RWPE1 (cell line): ENCODE results near the gene KRT38.

Source experiments
- CTCF ChIA-PET: fragments of 350-600 bp; sonication (Branson Sonifier 250); formaldehyde crosslinking; extraction: SDS; loops from one replicate; lab custom pipeline; 2021; lab: Yijun Ruan, JAX
- POLR2A ChIA-PET: fragments of 400-600 bp; formaldehyde crosslinking; extraction: SDS; loops from one replicate; lab custom pipeline; 2020; ENCODE audit warnings: antibody characterized with exemption; ENCODE audit not compliant: low non-redundant PET; lab: Yijun Ruan, JAX
- DNase-seq: peaks from one replicate; pipeline ENCODE4 v3.0.0; 2012; ENCODE audit warnings: low spot score
- H3K27ac ChIP-seq: fragments of 450-650 bp; 2 replicates; pipeline ENCODE4 v1.5.1; 2017
- TF ChIP-seq, protein P1 (sequence below): fragments of 450-650 bp; conservative IDR thresholded peaks from 2 replicates; pipeline ENCODE4 v1.5.1; 2017; ENCODE audit warnings: low read depth, mild to moderate bottlenecking

KRT38 gene

DNA sequence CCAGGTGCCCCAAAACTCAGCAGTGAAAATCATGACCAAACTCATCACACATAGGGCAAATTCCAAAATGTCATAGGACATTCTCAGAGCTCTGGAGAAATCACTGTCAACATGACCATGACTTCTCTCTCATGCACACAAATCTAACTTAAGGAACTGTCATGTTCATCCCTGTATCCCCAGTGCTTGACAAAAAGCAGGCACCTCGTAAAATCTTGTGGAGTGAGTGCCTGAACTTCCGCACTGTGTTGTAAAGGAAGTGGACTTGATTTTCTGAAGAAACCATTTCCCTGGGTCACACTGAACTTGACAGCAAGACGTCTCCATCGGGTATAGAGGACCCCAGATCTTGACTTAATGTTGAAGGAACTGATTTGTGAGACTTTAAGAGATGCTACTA is 19.2 kb downstream of the KRT38 start:
- TF ChIP-seq, protein P1, sequence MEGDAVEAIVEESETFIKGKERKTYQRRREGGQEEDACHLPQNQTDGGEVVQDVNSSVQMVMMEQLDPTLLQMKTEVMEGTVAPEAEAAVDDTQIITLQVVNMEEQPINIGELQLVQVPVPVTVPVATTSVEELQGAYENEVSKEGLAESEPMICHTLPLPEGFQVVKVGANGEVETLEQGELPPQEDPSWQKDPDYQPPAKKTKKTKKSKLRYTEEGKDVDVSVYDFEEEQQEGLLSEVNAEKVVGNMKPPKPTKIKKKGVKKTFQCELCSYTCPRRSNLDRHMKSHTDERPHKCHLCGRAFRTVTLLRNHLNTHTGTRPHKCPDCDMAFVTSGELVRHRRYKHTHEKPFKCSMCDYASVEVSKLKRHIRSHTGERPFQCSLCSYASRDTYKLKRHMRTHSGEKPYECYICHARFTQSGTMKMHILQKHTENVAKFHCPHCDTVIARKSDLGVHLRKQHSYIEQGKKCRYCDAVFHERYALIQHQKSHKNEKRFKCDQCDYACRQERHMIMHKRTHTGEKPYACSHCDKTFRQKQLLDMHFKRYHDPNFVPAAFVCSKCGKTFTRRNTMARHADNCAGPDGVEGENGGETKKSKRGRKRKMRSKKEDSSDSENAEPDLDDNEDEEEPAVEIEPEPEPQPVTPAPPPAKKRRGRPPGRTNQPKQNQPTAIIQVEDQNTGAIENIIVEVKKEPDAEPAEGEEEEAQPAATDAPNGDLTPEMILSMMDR: no peak
- DNase-seq: no peak
- CTCF ChIA-PET: interaction anchor here (1.0 kb wide), 1 partner anchor 457 kb away, joined by 3 read pairs; no protein-coding TSS in a partner anchor
- POLR2A ChIA-PET: no interaction called here
- peak overlapping the region; percentile 98 for H3K27ac ChIP-seq

DNA sequence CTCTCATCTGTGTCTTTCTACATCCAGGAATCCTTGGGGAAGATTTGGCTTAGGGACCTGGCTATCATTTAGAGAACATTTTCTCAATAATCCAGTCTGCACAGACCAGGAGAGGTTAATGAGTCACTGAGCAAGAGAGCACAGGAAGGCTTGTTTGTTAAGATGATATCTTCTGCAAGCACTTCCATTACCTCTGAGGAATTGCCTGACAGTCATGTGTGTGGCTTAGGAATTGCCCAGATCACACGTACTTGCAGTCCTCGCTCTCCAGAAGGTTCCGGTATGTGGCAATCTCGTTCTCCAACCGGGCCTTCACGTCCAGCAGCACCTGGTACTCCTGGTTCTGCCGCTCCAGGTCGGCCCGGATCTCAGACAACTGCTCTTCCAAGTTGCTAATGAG is 19.7 kb downstream of the KRT38 start:
- peak overlapping the region; percentile 98 for H3K27ac ChIP-seq
- DNase-seq: peak; percentile 70
- ChIA-PET CTCF (interaction anchor here (1.0 kb wide), 1 partner anchor 457 kb away, joined by 3 read pairs; no protein-coding TSS in a partner anchor), POLR2A (no interaction called here)
- TF ChIP-seq, protein P1: no peak

GRCh38 chr17:41420134-41420533 is 20.6 kb downstream of the KRT38 start:
- DNase-seq: peak; percentile 76
- peak overlapping the region; percentile 98 for H3K27ac ChIP-seq
- TF ChIP-seq, protein P1: no peak
- ChIA-PET CTCF (no interaction called here), POLR2A (no interaction called here)

DNA sequence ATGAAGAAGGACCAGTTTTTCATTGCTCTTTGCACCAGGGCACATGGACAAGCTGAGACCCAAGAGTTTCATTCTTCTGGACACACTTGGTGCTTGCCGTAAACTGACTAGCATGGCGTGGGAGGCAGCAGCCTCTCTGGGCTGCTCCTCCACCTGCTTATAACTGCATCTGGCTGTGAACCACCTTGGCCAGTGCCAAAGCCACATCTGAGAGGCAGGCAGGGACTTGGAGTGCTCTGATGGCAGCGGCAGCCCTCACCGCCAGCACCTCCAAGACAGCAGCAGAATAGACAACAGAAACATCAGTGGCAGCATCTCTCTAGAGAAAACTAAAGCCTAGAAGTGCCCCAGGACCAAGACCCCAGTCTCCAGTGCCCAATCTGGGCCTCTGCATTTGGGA is 21.1 kb downstream of the KRT38 start:
- peak; percentile 11 for DNase-seq
- ChIA-PET CTCF (no interaction called here), POLR2A (no interaction called here)
- TF ChIP-seq, protein P1: no peak
- peak overlapping the region; percentile 98 for H3K27ac ChIP-seq

DNA sequence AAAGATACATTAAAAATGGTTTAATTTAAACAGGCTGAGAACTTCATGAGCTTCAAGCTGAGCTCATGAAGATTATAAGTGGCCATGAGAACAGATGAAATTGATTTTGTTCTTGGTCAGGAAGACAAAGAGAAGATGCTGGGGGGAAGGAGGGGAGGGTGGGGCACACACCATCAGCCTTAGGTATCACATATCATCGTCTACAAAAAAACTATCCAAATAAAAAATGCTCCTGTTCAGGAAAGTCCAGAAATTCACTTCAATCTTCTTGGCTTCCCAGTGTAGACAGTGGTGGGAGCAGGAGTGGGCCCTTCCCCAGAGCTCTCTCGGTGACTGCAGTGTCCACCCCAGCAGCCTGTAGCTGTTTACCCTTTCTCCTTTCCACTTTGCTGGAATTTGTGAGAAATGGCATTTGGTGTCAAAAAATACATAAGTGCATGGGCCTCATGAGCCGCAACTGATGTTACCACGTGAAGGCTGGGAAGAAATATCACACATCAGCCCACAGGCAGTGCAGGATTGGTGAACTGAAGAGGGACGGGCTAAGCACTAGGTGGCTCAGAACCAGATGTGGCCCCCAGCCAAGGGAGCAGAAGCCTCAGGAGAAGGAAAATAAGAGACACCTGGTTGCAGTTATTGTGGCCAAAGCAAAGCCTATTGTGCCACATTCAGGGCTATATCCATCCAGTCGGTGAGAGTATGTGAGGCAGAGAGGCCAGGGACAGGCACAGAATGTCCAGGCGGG is 22.5 kb downstream of the KRT38 start:
- CTCF ChIA-PET: interaction anchor here (0.6 to 2.0 kb wide), 10 partner anchors 9 to 284 kb away, joined by 3 to 8 read pairs (median 3); no protein-coding TSS in a partner anchor
- POLR2A ChIA-PET: interaction anchor here (0.7 kb wide), 1 partner anchor 130 kb away, joined by 3 read pairs; no protein-coding TSS in a partner anchor
- TF ChIP-seq, protein P1: no peak
- DNase-seq: no peak
- H3K27ac ChIP-seq: peak overlapping the region; percentile 98

DNA sequence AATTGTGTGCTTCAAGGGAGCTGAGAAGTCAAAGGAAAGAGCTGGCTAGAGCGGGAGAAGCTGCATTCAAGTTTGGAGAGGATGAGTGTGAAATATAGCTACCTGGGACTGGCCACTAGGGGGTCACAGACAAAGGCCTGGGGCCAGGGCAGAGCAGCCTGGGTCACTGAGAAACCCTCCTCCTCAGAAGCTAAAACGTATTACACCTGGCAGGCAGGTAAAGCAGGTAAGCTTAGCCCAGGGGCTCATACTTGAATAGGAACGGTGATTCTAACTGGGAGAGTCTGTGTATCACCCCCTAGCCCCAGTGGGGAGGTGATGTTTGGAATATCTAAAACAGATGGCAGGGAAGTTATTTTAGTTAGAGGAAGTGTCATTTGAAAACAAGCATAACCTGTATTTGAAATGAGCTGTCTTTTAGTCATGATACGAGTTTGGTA is 23.2 kb downstream of the KRT38 start:
- no peak overlapping the region for H3K27ac ChIP-seq
- POLR2A ChIA-PET: interaction anchor here (0.7 kb wide), 1 partner anchor 131 kb away, joined by 3 read pairs; no protein-coding TSS in a partner anchor
- CTCF ChIA-PET: interaction anchor here (0.6 to 2.0 kb wide), 12 partner anchors 8 to 392 kb away, joined by 3 to 8 read pairs (median 3); no protein-coding TSS in a partner anchor
- peak; percentile 68 for DNase-seq
- TF ChIP-seq, protein P1: no peak
